Adipocyte (in vitro differentiated cells): ENCODE measurements around the gene RIF1.

Source experiments
- DNase-seq: peaks from one replicate; pipeline ENCODE4 v3.0.0-alpha.2; 2015; ENCODE audit warnings: low read depth
- H3K27me3 ChIP-seq: replicated peaks from 2 replicates; pipeline ENCODE4 v1.7.0; 2013; ENCODE audit warnings: mild to moderate bottlenecking, low read length, moderate library complexity; ENCODE audit not compliant: control insufficient read depth, insufficient read depth
- H3K36me3 ChIP-seq: 2 replicates; pipeline ENCODE4 v1.7.0; 2013; ENCODE audit warnings: low read length, mild to moderate bottlenecking, moderate library complexity; ENCODE audit not compliant: control insufficient read depth, insufficient read depth, severe bottlenecking
- H3K4me1 ChIP-seq: 2 replicates; pipeline ENCODE4 v1.7.0; 2013; ENCODE audit warnings: mild to moderate bottlenecking, low read length, moderate library complexity; ENCODE audit not compliant: control insufficient read depth, insufficient read depth
- H3K4me3 ChIP-seq: 2 replicates; pipeline ENCODE4 v1.7.0; 2013; ENCODE audit warnings: mild to moderate bottlenecking, low read length, moderate library complexity
- H3K9ac ChIP-seq: 2 replicates; pipeline ENCODE4 v1.7.0; 2013; ENCODE audit warnings: mild to moderate bottlenecking, low read length, moderate library complexity
- H3K9me3 ChIP-seq: 2 replicates; pipeline ENCODE4 v1.7.0; 2013; ENCODE audit warnings: mild to moderate bottlenecking, low read length, moderate library complexity; ENCODE audit not compliant: control insufficient read depth

Gene RIF1

DNA sequence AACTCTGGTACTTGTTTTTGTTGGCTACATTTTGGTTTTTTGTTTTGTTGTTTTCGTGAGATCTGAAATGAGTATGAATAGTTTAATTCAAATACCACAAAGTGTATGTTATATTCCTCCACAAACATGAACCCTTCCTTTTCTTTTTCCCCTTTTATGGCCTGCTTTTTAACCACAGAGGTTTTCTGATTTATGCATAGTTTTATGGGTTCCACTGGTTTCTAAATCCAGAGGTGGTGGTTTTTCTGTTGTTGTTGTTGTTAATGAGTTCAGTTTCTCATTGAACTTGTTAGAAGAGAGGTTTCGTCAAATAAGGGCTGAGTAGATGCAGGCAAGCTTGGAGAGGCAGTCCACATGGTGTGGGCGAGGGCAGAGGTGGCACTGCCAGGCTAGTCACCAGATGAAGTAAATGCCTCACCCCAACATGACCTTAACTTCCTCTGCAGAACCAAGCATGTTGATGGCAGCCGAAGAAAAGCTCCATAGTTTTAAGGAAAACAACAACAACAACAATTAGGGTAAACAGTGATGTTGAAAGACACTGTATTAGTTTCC, 72.5 kb downstream of the RIF1 start:
- no peak overlapping the region for H3K4me3 ChIP-seq
- no peaks in the 10 kb centered on the region for H3K9me3 ChIP-seq
- DNase-seq = no peak
- no peaks in the 10 kb centered on the region for H3K27me3 ChIP-seq
- H3K36me3 ChIP-seq = peaks cover 20% of the 10 kb centered on the region
- H3K9ac ChIP-seq = no peak overlapping the region
- H3K4me1 ChIP-seq = no peaks in the 10 kb centered on the region

DNA sequence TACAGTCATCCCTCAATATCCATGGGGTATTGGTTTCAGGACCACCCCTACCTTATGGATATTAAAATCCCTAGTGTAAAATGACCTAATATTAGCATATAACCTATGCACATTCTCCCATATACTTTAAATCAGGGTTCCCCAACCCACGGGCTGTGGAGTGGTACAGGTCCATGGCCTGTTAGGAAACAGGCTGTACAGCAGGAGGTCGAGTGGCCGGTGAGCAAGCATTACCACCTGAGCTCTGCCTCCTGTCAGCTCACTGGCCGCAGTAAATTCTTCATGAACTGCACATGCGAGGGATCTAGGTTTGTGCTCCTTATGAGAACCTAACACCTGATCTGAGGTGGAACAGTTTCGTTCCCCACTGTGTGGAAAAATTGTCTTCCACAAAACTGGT, 73.8 kb downstream of the RIF1 start:
- no peak for DNase-seq
- H3K9ac ChIP-seq = no peak overlapping the region
- H3K27me3 ChIP-seq = no peaks in the 10 kb centered on the region
- H3K36me3 ChIP-seq = peaks cover 19% of the 10 kb centered on the region
- no peaks in the 10 kb centered on the region for H3K4me1 ChIP-seq
- H3K4me3 ChIP-seq = no peak overlapping the region
- H3K9me3 ChIP-seq = no peaks in the 10 kb centered on the region

DNA sequence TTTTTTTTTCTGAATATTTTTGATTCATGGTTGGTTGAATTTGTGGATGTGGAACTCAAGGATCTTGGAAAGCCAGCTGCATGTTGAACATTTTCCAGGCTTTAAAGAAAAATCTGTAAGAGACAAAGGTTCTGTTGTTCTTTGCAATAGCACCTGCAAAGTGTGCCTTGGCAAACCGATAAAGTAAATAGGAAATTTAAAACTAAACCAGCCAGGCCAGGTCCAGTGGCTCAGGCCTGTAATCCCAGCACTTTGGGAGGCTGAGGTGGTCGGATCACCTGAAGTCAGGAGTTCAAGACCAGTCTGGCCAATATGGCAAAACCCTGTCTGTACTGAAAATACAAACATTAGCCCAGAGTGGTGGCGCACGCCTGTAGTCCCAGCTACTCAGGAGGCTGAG, 74.4 kb downstream of the RIF1 start:
- no peaks in the 10 kb centered on the region for H3K27me3 ChIP-seq
- H3K9ac ChIP-seq = no peak overlapping the region
- H3K4me3 ChIP-seq = no peak overlapping the region
- H3K36me3 ChIP-seq = peaks cover 19% of the 10 kb centered on the region
- no peak for DNase-seq
- H3K9me3 ChIP-seq = no peaks in the 10 kb centered on the region
- no peaks in the 10 kb centered on the region for H3K4me1 ChIP-seq

- DNase-seq = no peak
- H3K27me3 ChIP-seq = no peaks in the 10 kb centered on the region
- no peaks in the 10 kb centered on the region for H3K9me3 ChIP-seq
- no peak overlapping the region for H3K4me3 ChIP-seq
- H3K4me1 ChIP-seq = no peaks in the 10 kb centered on the region
- H3K36me3 ChIP-seq = peaks cover 16% of the 10 kb centered on the region
- no peak overlapping the region for H3K9ac ChIP-seq
Observed at GRCh38 chr2:151486053-151486452, 76.4 kb downstream of the RIF1 start.

GRCh38 chr2:151490276-151490675, 80.6 kb downstream of the RIF1 start:
- no peaks in the 10 kb centered on the region for H3K9me3 ChIP-seq
- H3K4me3 ChIP-seq = no peak overlapping the region
- H3K4me1 ChIP-seq = no peaks in the 10 kb centered on the region
- H3K36me3 ChIP-seq = no peaks in the 10 kb centered on the region
- H3K27me3 ChIP-seq = no peaks in the 10 kb centered on the region
- no peak overlapping the region for H3K9ac ChIP-seq
- DNase-seq = no peak

DNA sequence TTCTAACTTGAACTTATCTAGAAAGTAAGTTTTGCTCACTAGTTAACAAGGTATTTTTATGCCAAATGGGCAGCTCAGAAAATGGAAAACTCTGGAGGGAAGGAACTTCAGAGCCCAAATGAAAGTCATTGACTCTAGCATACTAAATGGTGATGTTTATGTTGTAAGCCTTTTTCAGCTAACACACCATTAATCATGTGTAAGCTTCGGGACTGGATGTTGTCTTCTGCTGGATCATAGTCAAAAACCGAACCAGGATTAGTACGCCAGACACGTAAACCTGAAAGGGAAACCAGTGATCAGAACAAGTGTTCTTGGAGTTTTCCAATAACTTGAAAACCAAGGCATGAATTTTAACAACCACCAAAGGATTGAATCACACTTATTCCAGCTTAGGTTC, 81.8 kb downstream of the RIF1 start:
- DNase-seq = no peak

GRCh38 chr2:151498178-151498577, 88.5 kb downstream of the RIF1 start:
- no peaks in the 10 kb centered on the region for H3K36me3 ChIP-seq
- no peaks in the 10 kb centered on the region for H3K4me1 ChIP-seq
- DNase-seq = no peak
- H3K27me3 ChIP-seq = no peaks in the 10 kb centered on the region
- no peaks in the 10 kb centered on the region for H3K9me3 ChIP-seq
- no peak overlapping the region for H3K9ac ChIP-seq
- no peak overlapping the region for H3K4me3 ChIP-seq

More for the DNA sequence above, 81.8 kb downstream of the RIF1 start:
- Histone ChIP-seq H3K9me3 (no peaks in the 10 kb centered on the region), H3K27me3 (no peaks in the 10 kb centered on the region), H3K9ac (no peak overlapping the region), H3K4me3 (no peak overlapping the region), H3K4me1 (no peaks in the 10 kb centered on the region), H3K36me3 (no peaks in the 10 kb centered on the region)

DNA sequence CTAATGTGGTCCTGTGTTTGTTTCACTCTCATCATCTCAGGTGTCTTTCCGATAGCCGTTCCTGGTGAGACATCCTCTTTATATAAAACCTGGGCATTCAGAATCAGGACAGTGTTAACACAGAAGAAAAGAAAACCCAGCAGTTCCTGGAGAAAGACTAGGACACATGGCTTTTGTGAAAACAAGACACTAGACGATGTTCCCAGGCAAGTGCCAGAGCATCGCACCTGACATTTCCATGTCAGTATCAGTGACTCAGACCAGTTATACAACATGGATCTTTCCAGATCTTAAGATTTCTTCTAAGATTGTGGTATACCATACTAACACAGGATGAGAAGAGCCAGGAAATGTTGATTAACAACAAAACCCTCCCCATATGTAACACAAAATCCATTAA, 96.5 kb downstream of the RIF1 start:
- Histone ChIP-seq H3K4me3 (no peak overlapping the region), H3K9me3 (no peaks in the 10 kb centered on the region), H3K27me3 (no peaks in the 10 kb centered on the region), H3K4me1 (no peaks in the 10 kb centered on the region), H3K36me3 (peaks cover 5% of the 10 kb centered on the region), H3K9ac (no peak overlapping the region)
- DNase-seq = no peak

- no peaks in the 10 kb centered on the region for H3K4me1 ChIP-seq
- no peaks in the 10 kb centered on the region for H3K27me3 ChIP-seq
- peaks cover 5% of the 10 kb centered on the region for H3K36me3 ChIP-seq
- no peak overlapping the region for H3K9ac ChIP-seq
- DNase-seq = no peak
- H3K4me3 ChIP-seq = no peak overlapping the region
- H3K9me3 ChIP-seq = no peaks in the 10 kb centered on the region
Observed at GRCh38 chr2:151508519-151508918, 98.8 kb downstream of the RIF1 start.

DNA sequence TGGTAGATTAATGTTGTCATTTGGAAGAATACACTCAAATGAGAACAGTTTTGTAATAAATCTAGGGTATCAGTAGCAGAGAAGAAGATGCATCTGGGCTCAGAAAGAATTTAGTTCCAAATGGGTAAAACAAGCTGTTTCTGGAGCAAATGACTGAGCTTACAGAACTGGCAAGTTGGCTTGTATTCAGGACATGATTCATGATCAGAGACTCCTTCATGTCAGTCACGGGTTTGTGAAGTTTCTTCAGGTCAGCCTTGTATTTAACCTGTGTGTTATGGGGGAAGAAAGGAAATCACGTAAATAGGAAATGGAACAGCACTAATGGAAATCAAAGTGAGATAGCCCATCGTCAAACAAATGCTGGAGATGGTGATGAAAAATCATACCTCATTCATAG, 109.1 kb downstream of the RIF1 start:
- H3K9ac ChIP-seq = no peak overlapping the region
- H3K9me3 ChIP-seq = no peaks in the 10 kb centered on the region
- H3K36me3 ChIP-seq = no peaks in the 10 kb centered on the region
- no peaks in the 10 kb centered on the region for H3K27me3 ChIP-seq
- H3K4me1 ChIP-seq = peaks cover 3% of the 10 kb centered on the region
- DNase-seq = no peak
- H3K4me3 ChIP-seq = no peak overlapping the region

- Histone ChIP-seq H3K36me3 (no peaks in the 10 kb centered on the region), H3K9ac (no peak overlapping the region), H3K4me1 (peaks cover 3% of the 10 kb centered on the region), H3K27me3 (no peaks in the 10 kb centered on the region), H3K9me3 (no peaks in the 10 kb centered on the region), H3K4me3 (no peak overlapping the region)
- DNase-seq = no peak
Observed at GRCh38 chr2:151520976-151521375, 111.3 kb downstream of the RIF1 start.

DNA sequence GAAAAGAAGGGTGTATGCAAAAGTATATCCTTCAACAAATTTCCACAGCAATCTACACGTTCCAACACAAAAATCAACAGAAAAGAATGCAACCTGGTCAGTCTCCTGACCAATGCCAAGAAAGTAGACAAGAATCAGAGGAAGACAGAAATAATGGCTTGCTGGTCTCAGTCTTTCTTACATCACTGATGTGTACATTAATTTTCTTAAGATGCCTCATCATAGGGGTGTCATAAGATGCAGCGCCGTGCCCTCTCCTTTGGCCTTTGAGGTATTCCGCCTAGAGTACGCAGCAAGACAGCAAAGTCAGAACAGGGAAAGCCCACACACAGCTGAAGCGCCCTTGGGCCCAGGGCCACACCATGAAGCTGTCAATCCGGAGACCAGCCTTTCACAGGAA, 112.9 kb downstream of the RIF1 start:
- H3K27me3 ChIP-seq = no peaks in the 10 kb centered on the region
- H3K36me3 ChIP-seq = no peaks in the 10 kb centered on the region
- DNase-seq = no peak
- H3K9me3 ChIP-seq = no peaks in the 10 kb centered on the region
- H3K4me1 ChIP-seq = peaks cover 3% of the 10 kb centered on the region
- H3K9ac ChIP-seq = no peak overlapping the region
- no peak overlapping the region for H3K4me3 ChIP-seq
